HG02678 (cell line): ENCODE measurements around the gene AOC2.
"Not testable (repeated sequence)": the region's sequence is repeated elsewhere in the genome, so short reads cannot be mapped to it uniquely, and the experiment has no call there.

Experiments
- ATAC-seq: cut with Tn5 transposase; IDR thresholded peaks from one replicate; pipeline ENCODE4 v1.9.1; 2021; ENCODE audit warnings: mild to moderate bottlenecking, moderate library complexity; ENCODE audit not compliant: unreplicated experiment

The AOC2 gene

GRCh38 chr17:42853004-42853403, 8.6 kb downstream of the AOC2 start:
- no peak for ATAC-seq

GRCh38 chr17:42853597-42853967, 9.2 kb downstream of the AOC2 start:
- ATAC-seq, result no peak

GRCh38 chr17:42853968-42854790, 9.8 kb downstream of the AOC2 start:
- ATAC-seq, result no peak

GRCh38 chr17:42855048-42855596, 10.7 kb downstream of the AOC2 start:
- no peak for ATAC-seq

GRCh38 chr17:42856093-42856492, 11.7 kb downstream of the AOC2 start:
- ATAC-seq, result not testable (repeated sequence)

- not testable (repeated sequence) for ATAC-seq
Measured at GRCh38 chr17:42856516-42856915, 12.1 kb downstream of the AOC2 start.

GRCh38 chr17:42857389-42857788, 13.0 kb downstream of the AOC2 start:
- ATAC-seq, result no peak

- no peak for ATAC-seq
Measured at GRCh38 chr17:42865638-42866094, 21.3 kb downstream of the AOC2 start.

- ATAC-seq, result no peak
Measured at GRCh38 chr17:42866216-42866615, 21.8 kb downstream of the AOC2 start.

GRCh38 chr17:42866631-42867575, 22.5 kb downstream of the AOC2 start:
- no peak for ATAC-seq

GRCh38 chr17:42867694-42868261, 23.4 kb downstream of the AOC2 start:
- not testable (repeated sequence) for ATAC-seq

- no peak for ATAC-seq
Measured at GRCh38 chr17:42868338-42868737, 24.0 kb downstream of the AOC2 start.

GRCh38 chr17:42871647-42872046, 27.3 kb downstream of the AOC2 start:
- no peak for ATAC-seq

- no peak for ATAC-seq
Measured at GRCh38 chr17:42872251-42872965, 28.0 kb downstream of the AOC2 start.

- ATAC-seq, result no peak
Measured at GRCh38 chr17:42873315-42873714, 28.9 kb downstream of the AOC2 start.

GRCh38 chr17:42873932-42874695, 29.7 kb downstream of the AOC2 start:
- not testable (repeated sequence) for ATAC-seq

GRCh38 chr17:42877037-42877436, 32.7 kb downstream of the AOC2 start:
- ATAC-seq, result no peak

GRCh38 chr17:42878123-42878880, 33.9 kb downstream of the AOC2 start:
- ATAC-seq, result no peak
